Common myeloid progenitor, CD34-positive (primary cell): Measurements from ENCODE around the gene ESPL1.

ENCODE experiments used
- CTCF ChIA-PET: fragments of 350-600 bp; sonication (Branson Sonifier 250); formaldehyde crosslinking; loops from one replicate; lab custom pipeline; 2021; ENCODE audit warnings: antibody characterized with exemption; lab: Charles Lee
- POLR2A ChIA-PET: fragments of 350-600 bp; sonication (Branson Sonifier 250); formaldehyde crosslinking; loops from one replicate; lab custom pipeline; 2021; ENCODE audit warnings: antibody characterized with exemption; lab: Charles Lee
- DNase-seq, 3 donors: peaks; one replicate each; pipeline versions ENCODE4 v3.0.0 to v3.0.0-alpha.2; 2013
- H3K27ac ChIP-seq, 2 experiments: 1 replicate in 1 of 2; 2 replicates in 1 of 2; pipeline ENCODE4 v1.7.0; 2013; ENCODE audit warnings: inconsistent platforms in 2 of 2, low read length in 2 of 2, mild to moderate bottlenecking in 2 of 2, low read depth in 1 of 2, moderate library complexity in 1 of 2; ENCODE audit not compliant: severe bottlenecking in 2 of 2, insufficient read depth in 1 of 2, poor library complexity in 1 of 2
- H3K27me3 ChIP-seq, 5 experiments: replicated peaks in 2 of 5; 1 replicate in 3 of 5; 2 replicates in 2 of 5; pipeline versions ENCODE4 v1.6.1 to v1.7.0; 2013; ENCODE audit warnings: low read length in 4 of 5, mild to moderate bottlenecking in 2 of 5, moderate library complexity in 2 of 5, inconsistent platforms in 1 of 5; ENCODE audit not compliant: insufficient read depth in 5 of 5, control insufficient read depth in 4 of 5
- H3K36me3 ChIP-seq, 4 experiments: 1 replicate in 2 of 4; 2 replicates in 2 of 4; pipeline versions ENCODE4 v1.6.1 to v1.7.0; 2013; ENCODE audit warnings: low read length in 3 of 4, control low read depth in 1 of 4, mild to moderate bottlenecking in 1 of 4; ENCODE audit not compliant: control insufficient read depth in 4 of 4, insufficient read depth in 4 of 4
- H3K4me1 ChIP-seq, 4 experiments: 1 replicate in 3 of 4; 2 replicates in 1 of 4; pipeline versions ENCODE4 v1.6.1 to v1.7.1; 2013; ENCODE audit warnings: low read length in 3 of 4, mild to moderate bottlenecking in 3 of 4, control low read depth in 1 of 4, inconsistent platforms in 1 of 4, moderate library complexity in 1 of 4; ENCODE audit not compliant: control insufficient read depth in 4 of 4, insufficient read depth in 4 of 4; ENCODE audit errors: control extremely low read depth in 1 of 4
- H3K4me3 ChIP-seq, 7 experiments: 1 replicate in 4 of 7; 2 replicates in 3 of 7; pipeline versions ENCODE4 v1.5.1 to v1.7.0; 2013; ENCODE audit warnings: mild to moderate bottlenecking in 7 of 7, low read length in 6 of 7, moderate library complexity in 6 of 7, inconsistent platforms in 2 of 7, low read depth in 2 of 7, control low read depth in 1 of 7; ENCODE audit not compliant: insufficient read depth in 4 of 7, control insufficient read depth in 1 of 7; ENCODE audit errors: extremely low read depth in 1 of 7
- H3K9me3 ChIP-seq, 5 experiments: 1 replicate in 4 of 5; 2 replicates in 1 of 5; pipeline versions ENCODE4 v1.6.1 to v1.7.1; 2013; ENCODE audit warnings: low read length in 4 of 5, mild to moderate bottlenecking in 2 of 5, inconsistent platforms in 1 of 5, low read depth in 1 of 5, moderate library complexity in 1 of 5; ENCODE audit not compliant: control insufficient read depth in 4 of 5, insufficient read depth in 2 of 5; ENCODE audit errors: control extremely low read depth in 1 of 5
- WGBS: methylation state at CpG from one replicate; pipeline ENCODE4 v1.1.5; 2013; ENCODE audit not compliant: insufficient coverage; 5-methylcytosine and 5-hydroxymethylcytosine counted together

Gene ESPL1

DNA sequence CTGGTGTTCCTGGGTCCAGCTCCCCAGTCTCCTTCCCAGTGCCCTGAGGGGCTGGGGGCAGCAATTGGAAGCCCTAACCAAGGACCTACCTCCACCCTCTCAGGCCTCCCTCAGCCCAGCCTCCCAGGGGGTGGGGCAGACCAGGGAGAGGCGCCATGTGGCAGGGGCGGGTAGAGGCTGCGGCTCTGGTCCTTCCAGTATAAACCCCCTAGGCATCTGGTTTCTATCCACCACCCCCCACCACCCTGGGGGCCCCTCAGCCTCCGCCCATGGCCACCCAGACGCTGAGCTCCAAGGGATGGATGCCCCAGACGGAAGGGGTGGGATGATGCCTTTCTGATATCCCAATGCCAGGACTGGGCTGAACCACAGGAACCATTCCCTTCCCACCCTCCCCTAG is 70.8 kb downstream of the ESPL1 start:
- ChIA-PET POLR2A (no interaction called here), CTCF (interaction anchor here (1.1 to 22.0 kb wide), 3 partner anchors 9 to 18 kb away, joined by 3 to 489 read pairs (median 7); partner anchors contain the start of gene AAAS)
- Histone ChIP-seq H3K4me3 (no peak overlapping the region), H3K36me3 (no peaks in the 10 kb centered on the region), H3K27ac (no peak overlapping the region), H3K4me1 (peaks cover 0 to 36% (median 22%) of the 10 kb centered on the region in 4 experiments), H3K9me3 (no peaks in the 10 kb centered on the region), H3K27me3 (peaks cover 0 to 14% (median 3%) of the 10 kb centered on the region in 5 experiments)
- no peak for DNase-seq
- 93% methylated on average over 3 of the region's 6 CpGs for WGBS

DNA sequence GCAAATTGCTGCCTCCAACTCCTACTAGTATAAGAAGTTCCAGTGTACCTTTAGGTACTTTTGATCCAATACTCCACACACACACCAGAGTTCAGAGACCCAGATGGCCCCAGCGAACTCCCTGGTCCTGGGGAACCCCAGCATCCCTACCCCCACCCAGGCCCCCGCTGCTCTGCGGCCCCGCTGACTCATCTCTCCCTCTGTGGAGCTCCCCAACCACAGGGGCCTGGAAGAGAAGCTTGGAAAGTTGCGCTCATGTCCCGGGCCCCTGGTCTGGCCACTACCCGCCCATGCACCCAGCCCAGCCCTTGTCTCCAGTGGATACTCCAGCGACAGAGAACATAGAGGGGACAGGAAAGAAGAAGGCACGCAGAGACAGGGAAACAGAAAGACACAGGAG is 72.3 kb downstream of the ESPL1 start:
- peaks cover 0 to 14% (median 3%) of the 10 kb centered on the region in 5 experiments for H3K27me3 ChIP-seq
- ChIA-PET POLR2A (interaction anchor here (0.6 to 1.1 kb wide), 2 partner anchors 22 to 150 kb away, joined by 3 to 5 read pairs; no protein-coding TSS in a partner anchor), CTCF (interaction anchor here (0.6 to 15.7 kb wide), 3 partner anchors 12 to 170 kb away, joined by 3 to 489 read pairs (median 3); partner anchors contain the start of genes AAAS and SP7)
- H3K36me3 ChIP-seq: no peaks in the 10 kb centered on the region
- peaks cover 0 to 40% (median 32%) of the 10 kb centered on the region in 4 experiments for H3K4me1 ChIP-seq
- no peak for DNase-seq
- H3K9me3 ChIP-seq: no peaks in the 10 kb centered on the region
- no peak overlapping the region for H3K27ac ChIP-seq
- 82% methylated on average over 3 of the region's 9 CpGs for WGBS
- H3K4me3 ChIP-seq: no peak overlapping the region
